ENCODE results near the gene CAMK2N1.
"Not testable (repeated sequence)": the region's sequence is repeated elsewhere in the genome, so short reads cannot be mapped to it uniquely, and the experiment has no call there.

CAMK2N1 gene

GRCh38 chr1:20507248-20507563, 21.2 kb upstream of the CAMK2N1 start:
- Mint-ChIP-seq H3K9me3 (no peaks in the 10 kb centered on the region), H3K4me1 (ENCODE audit: low read depth) (peaks cover 18% of the 10 kb centered on the region), H3K36me3 (ENCODE audit: low read depth) (peaks cover 4% of the 10 kb centered on the region), H3K27me3 (ENCODE audit: low read depth) (no peaks in the 10 kb centered on the region), H3K27ac (peak overlapping the region; percentile 95), H3K4me3 (peak overlapping the region; percentile 89)

GRCh38 chr1:20505488-20505887, 19.5 kb upstream of the CAMK2N1 start:
- no peak overlapping the region for H3K27ac Mint-ChIP-seq
- H3K4me3 Mint-ChIP-seq, result peak overlapping the region; percentile 37
- peaks cover 18% of the 10 kb centered on the region for H3K4me1 Mint-ChIP-seq (ENCODE audit: low read depth)
- H3K9me3 Mint-ChIP-seq, result no peaks in the 10 kb centered on the region
- H3K27me3 Mint-ChIP-seq (ENCODE audit: low read depth), result no peaks in the 10 kb centered on the region
- H3K36me3 Mint-ChIP-seq (ENCODE audit: low read depth), result peaks cover 9% of the 10 kb centered on the region

DNA sequence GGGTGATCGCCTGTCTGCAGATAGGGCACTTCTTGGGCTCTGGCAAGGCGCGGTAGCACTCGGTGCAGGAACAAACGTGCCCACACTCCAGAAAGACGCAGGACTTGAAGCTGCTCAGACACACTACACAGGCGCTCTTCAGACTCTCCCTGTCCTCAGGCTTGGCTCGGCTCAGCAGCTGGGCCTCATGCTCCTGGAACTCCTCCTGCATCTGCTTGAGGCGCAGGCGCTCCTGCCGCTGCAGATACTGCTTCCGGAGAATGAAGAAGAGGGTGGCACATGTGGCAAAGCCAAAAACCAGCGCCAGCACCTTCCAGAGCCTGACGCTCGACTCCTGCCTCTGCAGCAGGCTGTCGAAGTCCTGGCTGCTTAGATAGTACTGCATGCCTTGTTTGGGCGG, 14.7 kb upstream of the CAMK2N1 start:
- Mint-ChIP-seq H3K9me3 (no peaks in the 10 kb centered on the region), H3K4me1 (ENCODE audit: low read depth) (peaks cover 13% of the 10 kb centered on the region), H3K4me3 (no peak overlapping the region), H3K27ac (no peak overlapping the region), H3K27me3 (ENCODE audit: low read depth) (no peaks in the 10 kb centered on the region), H3K36me3 (ENCODE audit: low read depth) (peaks cover 18% of the 10 kb centered on the region)

GRCh38 chr1:20499718-20500117, 13.7 kb upstream of the CAMK2N1 start:
- no peaks in the 10 kb centered on the region for H3K9me3 Mint-ChIP-seq
- no peak overlapping the region for H3K4me3 Mint-ChIP-seq
- H3K27me3 Mint-ChIP-seq (ENCODE audit: low read depth), result no peaks in the 10 kb centered on the region
- no peak overlapping the region for H3K27ac Mint-ChIP-seq
- H3K36me3 Mint-ChIP-seq (ENCODE audit: low read depth), result peaks cover 18% of the 10 kb centered on the region
- peaks cover 8% of the 10 kb centered on the region for H3K4me1 Mint-ChIP-seq (ENCODE audit: low read depth)

DNA sequence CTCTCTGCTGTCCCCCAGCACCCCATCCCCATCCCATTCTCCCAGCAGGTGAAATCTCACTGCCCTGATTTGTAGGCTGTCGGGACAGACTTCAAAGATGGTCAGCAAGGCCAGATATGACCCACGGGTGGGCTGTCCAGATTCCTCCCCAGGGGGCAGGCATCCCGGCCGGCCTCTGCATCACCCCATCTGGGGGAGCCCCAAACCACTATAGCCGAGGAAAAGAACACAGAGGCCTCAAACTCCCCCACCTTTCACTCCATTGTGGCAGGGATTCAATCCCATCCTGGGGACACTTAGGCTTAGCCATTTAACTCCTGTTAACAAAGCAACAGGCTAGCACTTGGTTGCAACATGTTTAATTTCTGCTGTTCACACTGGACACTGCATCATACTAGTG, 13.1 kb upstream of the CAMK2N1 start:
- Mint-ChIP-seq H3K4me3 (no peak overlapping the region), H3K4me1 (ENCODE audit: low read depth) (peaks cover 4% of the 10 kb centered on the region), H3K27me3 (ENCODE audit: low read depth) (no peaks in the 10 kb centered on the region), H3K9me3 (no peaks in the 10 kb centered on the region), H3K27ac (no peak overlapping the region), H3K36me3 (ENCODE audit: low read depth) (peaks cover 18% of the 10 kb centered on the region)

- Mint-ChIP-seq H3K4me3 (no peak overlapping the region), H3K4me1 (ENCODE audit: low read depth) (peaks cover 3% of the 10 kb centered on the region), H3K27ac (no peak overlapping the region), H3K36me3 (ENCODE audit: low read depth) (peaks cover 18% of the 10 kb centered on the region), H3K9me3 (no peaks in the 10 kb centered on the region), H3K27me3 (ENCODE audit: low read depth) (no peaks in the 10 kb centered on the region)
Observed at GRCh38 chr1:20498116-20498515, 12.1 kb upstream of the CAMK2N1 start.

DNA sequence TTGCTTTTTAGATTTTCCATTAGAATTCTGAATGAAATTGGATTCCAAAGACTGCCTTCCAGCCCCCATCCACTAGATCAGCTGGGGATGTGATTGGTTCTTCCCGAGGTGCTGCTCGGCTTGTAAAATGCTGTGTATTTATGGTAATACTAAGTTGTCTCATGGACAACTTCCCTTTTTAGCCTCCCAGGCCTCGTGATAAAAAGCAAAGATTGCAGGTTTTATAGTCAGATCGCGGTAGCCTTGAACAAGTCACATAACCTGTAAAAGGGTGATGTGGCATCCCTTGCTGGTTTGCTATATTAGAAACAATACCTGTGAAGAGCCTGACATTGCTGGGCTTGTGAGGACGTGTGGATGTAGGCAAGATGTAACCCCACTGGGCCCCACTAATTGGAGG, 11.5 kb upstream of the CAMK2N1 start:
- H3K27me3 Mint-ChIP-seq (ENCODE audit: low read depth), result no peaks in the 10 kb centered on the region
- peaks cover 4% of the 10 kb centered on the region for H3K4me1 Mint-ChIP-seq (ENCODE audit: low read depth)
- no peak overlapping the region for H3K27ac Mint-ChIP-seq
- H3K9me3 Mint-ChIP-seq, result no peaks in the 10 kb centered on the region
- no peak overlapping the region for H3K4me3 Mint-ChIP-seq
- H3K36me3 Mint-ChIP-seq (ENCODE audit: low read depth), result peaks cover 18% of the 10 kb centered on the region

DNA sequence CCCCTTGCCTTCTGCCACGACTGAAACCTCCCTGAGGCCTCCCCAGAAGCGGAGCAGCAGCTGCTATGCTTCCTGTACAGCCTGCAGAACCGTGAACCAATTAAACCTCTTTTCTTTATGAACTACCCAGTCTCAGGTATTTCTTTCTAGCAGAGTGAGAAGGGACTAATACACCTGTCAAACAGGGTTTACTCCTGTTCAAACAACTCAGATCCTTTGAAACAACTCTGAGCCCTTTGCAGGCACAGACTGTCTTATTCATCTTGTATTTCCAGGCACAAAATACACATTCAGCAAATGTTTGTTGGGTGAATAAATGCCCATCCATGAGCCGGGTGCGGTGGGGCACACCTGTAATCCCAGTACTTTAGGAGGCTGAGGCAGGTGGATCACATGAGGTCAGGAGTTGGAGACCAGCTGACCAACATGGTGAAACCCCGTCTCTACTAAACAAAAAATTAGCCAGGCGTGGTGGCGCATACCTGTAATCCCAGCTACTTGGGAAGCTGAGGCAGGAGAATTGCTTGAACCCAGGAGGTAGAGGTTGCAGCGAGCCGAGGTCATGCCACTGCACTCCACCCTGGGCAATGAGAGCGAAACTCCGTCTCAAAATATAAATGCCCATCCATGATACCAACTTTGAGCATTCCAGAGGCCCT, 10.8 kb upstream of the CAMK2N1 start:
- peaks cover 18% of the 10 kb centered on the region for H3K36me3 Mint-ChIP-seq (ENCODE audit: low read depth)
- H3K4me3 Mint-ChIP-seq; H3K9me3 Mint-ChIP-seq; H3K27me3 Mint-ChIP-seq (ENCODE audit: low read depth); H3K4me1 Mint-ChIP-seq (ENCODE audit: low read depth); H3K27ac Mint-ChIP-seq: not testable (repeated sequence)

DNA sequence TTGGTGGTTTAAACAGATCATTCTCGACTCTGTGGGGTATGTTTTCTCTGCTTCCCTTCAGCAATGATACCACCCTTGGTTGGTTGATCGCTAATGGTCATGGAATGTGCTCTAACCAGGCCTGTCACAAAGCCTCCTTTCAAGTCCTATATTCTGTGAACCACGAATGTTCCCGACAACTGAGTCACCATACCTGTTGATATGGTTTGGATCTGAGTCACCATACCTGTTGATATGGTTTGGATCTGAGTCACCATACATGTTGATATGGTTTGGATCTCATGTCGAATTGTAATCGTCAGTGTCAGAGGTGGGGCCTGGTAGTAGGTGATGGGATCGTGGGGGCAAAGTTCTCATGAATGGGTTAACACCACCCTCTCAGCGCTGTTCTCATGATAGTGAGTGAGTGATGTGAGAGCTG, 10.2 kb upstream of the CAMK2N1 start:
- H3K9me3 Mint-ChIP-seq, result no peaks in the 10 kb centered on the region
- H3K4me1 Mint-ChIP-seq (ENCODE audit: low read depth), result peaks cover 4% of the 10 kb centered on the region
- H3K36me3 Mint-ChIP-seq (ENCODE audit: low read depth), result peaks cover 16% of the 10 kb centered on the region
- no peaks in the 10 kb centered on the region for H3K27me3 Mint-ChIP-seq (ENCODE audit: low read depth)
- no peak overlapping the region for H3K27ac Mint-ChIP-seq
- no peak overlapping the region for H3K4me3 Mint-ChIP-seq

GRCh38 chr1:20495661-20496060, 9.7 kb upstream of the CAMK2N1 start:
- Mint-ChIP-seq H3K4me1 (ENCODE audit: low read depth) (peaks cover 4% of the 10 kb centered on the region), H3K27ac (no peak overlapping the region), H3K27me3 (ENCODE audit: low read depth) (no peaks in the 10 kb centered on the region), H3K9me3 (no peaks in the 10 kb centered on the region), H3K36me3 (ENCODE audit: low read depth) (peaks cover 12% of the 10 kb centered on the region), H3K4me3 (no peak overlapping the region)

- Mint-ChIP-seq H3K9me3 (no peaks in the 10 kb centered on the region), H3K27ac (no peak overlapping the region), H3K36me3 (ENCODE audit: low read depth) (peaks cover 9% of the 10 kb centered on the region), H3K4me3 (no peak overlapping the region), H3K4me1 (ENCODE audit: low read depth) (peaks cover 4% of the 10 kb centered on the region), H3K27me3 (ENCODE audit: low read depth) (peaks cover 3% of the 10 kb centered on the region)
Observed at GRCh38 chr1:20494609-20495311, 8.8 kb upstream of the CAMK2N1 start.

- Mint-ChIP-seq H3K36me3 (ENCODE audit: low read depth) (peaks cover 5% of the 10 kb centered on the region), H3K27me3 (ENCODE audit: low read depth) (peaks cover 11% of the 10 kb centered on the region), H3K4me1 (ENCODE audit: low read depth) (peaks cover 4% of the 10 kb centered on the region), H3K4me3 (no peak overlapping the region), H3K9me3 (no peaks in the 10 kb centered on the region), H3K27ac (no peak overlapping the region)
Observed at GRCh38 chr1:20493839-20494608, 8.0 kb upstream of the CAMK2N1 start.

- H3K27me3 Mint-ChIP-seq (ENCODE audit: low read depth), result peaks cover 18% of the 10 kb centered on the region
- no peak overlapping the region for H3K27ac Mint-ChIP-seq
- H3K4me3 Mint-ChIP-seq, result no peak overlapping the region
- no peaks in the 10 kb centered on the region for H3K36me3 Mint-ChIP-seq (ENCODE audit: low read depth)
- peaks cover 4% of the 10 kb centered on the region for H3K4me1 Mint-ChIP-seq (ENCODE audit: low read depth)
- H3K9me3 Mint-ChIP-seq, result no peaks in the 10 kb centered on the region
Observed at GRCh38 chr1:20493309-20493708, 7.3 kb upstream of the CAMK2N1 start.

DNA sequence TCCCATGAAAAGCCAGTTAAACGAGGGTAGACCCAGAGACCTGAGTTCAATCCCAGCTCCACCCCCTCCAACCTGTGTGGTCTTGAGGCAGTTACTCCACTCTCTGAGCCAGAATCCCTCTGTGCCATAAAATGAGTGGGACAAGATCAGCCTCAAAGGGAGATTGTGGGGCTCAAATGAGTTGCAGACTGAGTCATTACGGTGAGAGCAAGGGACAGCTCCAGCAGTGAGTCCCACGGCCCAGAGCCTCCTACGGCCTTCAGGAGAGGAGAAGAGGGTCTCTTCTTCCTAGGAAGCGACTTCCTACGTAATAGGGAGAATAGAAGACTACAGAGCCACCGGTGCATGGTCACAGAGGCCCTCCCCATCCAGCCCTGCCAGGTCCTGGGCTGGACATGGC, 6.7 kb upstream of the CAMK2N1 start:
- no peak overlapping the region for H3K27ac Mint-ChIP-seq
- no peaks in the 10 kb centered on the region for H3K36me3 Mint-ChIP-seq (ENCODE audit: low read depth)
- peaks cover 4% of the 10 kb centered on the region for H3K4me1 Mint-ChIP-seq (ENCODE audit: low read depth)
- H3K4me3 Mint-ChIP-seq, result no peak overlapping the region
- H3K27me3 Mint-ChIP-seq (ENCODE audit: low read depth), result peaks cover 24% of the 10 kb centered on the region
- no peaks in the 10 kb centered on the region for H3K9me3 Mint-ChIP-seq

GRCh38 chr1:20491866-20492265, 5.9 kb upstream of the CAMK2N1 start:
- Mint-ChIP-seq H3K4me1 (ENCODE audit: low read depth) (peaks cover 4% of the 10 kb centered on the region), H3K36me3 (ENCODE audit: low read depth) (no peaks in the 10 kb centered on the region), H3K27me3 (ENCODE audit: low read depth) (peaks cover 32% of the 10 kb centered on the region), H3K9me3 (no peaks in the 10 kb centered on the region), H3K27ac (no peak overlapping the region), H3K4me3 (no peak overlapping the region)
